HG02678 (cell line): ENCODE results near the gene CFAP161.

Experiments
- ATAC-seq: cut with Tn5 transposase; IDR thresholded peaks from one replicate; pipeline ENCODE4 v1.9.1; 2021; ENCODE audit warnings: mild to moderate bottlenecking, moderate library complexity; ENCODE audit not compliant: unreplicated experiment

Gene CFAP161

DNA sequence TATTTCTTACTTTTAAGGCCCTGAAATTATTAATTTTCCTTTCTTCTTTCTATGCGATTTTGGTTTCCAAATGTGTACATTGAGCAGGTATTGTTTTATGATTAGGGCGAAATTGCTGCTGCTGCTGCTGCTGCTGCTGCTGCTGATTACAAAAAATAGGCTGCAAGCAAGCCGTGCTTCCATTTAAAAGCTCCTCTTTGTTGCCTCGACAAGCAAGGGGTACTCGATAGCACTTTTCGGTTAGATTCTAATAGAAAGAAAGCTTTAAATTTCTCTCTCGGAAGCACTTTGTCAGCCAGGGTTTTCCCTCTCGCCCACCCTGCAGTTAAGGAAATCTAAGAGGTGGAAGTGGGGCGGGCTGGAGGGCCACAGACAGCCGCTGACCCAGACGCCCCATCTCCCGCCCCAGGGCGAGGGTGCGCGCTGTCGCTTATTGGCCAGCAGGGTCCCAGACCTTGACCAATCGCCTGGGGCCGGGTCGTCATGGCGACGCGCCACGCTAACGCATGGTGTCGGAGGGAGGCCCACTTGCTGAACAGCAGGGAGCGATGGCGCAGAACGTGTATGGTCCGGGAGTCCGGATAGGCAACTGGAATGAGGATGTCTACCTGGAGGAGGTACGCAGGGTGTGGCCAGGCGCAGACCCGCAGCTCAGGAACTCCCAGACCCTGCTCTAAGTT lies at the start of gene CFAP161:
CFAP161 (plus strand) TSS at position 489 of the 680 bp plus-strand sequence; CDS start at position 549, 60 bp downstream.
- no peak for ATAC-seq

GRCh38 chr15:81084716-81085115 lies 49.4 kb upstream of the CFAP161 start:
- ATAC-seq, result no peak

- ATAC-seq, result no peak
Observed at GRCh38 chr15:81085213-81085612, 48.9 kb upstream of the CFAP161 start.

DNA sequence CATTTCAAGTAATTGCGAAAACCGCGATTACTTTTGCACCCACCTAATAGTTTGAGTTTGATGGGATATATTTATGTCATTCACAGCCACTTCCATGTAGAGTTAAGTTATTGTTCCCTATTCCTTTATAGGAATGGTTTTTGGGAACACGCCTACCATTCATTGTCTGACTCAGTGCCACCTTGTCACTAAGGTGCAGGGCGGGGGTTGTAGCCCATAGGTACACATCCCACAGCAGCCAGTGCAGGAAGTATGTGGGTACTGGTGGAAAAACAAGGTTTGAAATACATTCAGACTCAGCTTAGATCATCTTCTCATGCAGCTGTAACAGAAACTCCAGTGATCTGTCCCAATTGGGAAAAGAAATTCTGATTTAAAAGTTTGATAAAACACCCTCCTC lies 48.2 kb upstream of the CFAP161 start:
- no peak for ATAC-seq

GRCh38 chr15:81087066-81087465 lies 47.0 kb upstream of the CFAP161 start:
- no peak for ATAC-seq

DNA sequence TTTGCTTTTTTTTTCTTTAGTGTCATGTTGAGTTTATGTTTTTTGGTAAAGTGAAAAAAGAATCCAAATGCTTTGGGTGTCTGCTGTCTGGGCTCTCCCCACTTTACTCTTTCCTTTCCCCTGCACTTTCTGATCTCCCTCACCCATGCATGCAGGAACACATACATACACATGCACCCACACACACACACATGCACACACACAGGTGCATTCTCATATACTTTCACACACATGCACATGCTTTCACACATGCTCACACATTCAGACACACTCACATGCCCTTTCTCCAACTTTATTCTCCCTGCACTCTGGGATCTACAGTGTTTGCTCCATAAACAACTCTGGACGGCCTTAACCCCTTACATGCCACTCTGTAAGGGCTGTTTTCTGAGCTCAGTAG lies 46.4 kb upstream of the CFAP161 start:
- ATAC-seq, result no peak

DNA sequence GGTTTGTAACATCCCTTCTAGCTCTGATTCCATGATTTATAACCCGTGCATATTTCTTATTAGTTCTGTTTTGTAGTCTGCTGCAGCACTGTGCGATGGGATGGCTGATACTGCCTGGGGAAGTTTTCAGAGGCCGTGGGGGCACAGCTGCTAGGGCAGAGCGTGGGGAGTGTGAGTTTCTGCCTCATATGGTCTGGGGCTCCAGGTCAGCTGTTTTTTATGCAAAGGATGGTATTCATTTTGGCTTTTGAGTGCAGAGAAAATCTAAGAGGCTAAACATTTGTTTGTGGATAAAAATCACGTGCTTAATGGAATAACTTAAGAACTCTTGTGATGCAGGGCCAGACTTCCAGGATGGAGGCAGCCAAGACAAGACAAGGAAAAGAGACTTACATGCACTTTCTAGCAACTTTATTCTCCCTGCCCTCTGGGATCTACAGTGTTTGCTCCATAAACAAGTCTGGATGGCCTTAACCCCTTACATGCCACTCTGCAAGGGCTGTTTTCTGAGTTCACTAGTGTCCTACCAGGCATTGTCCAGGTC lies 45.5 kb upstream of the CFAP161 start:
- no peak for ATAC-seq

GRCh38 chr15:81091889-81092558 lies 42.0 kb upstream of the CFAP161 start:
- ATAC-seq, result no peak

GRCh38 chr15:81092559-81092902 lies 41.5 kb upstream of the CFAP161 start:
- no peak for ATAC-seq

- no peak for ATAC-seq
Observed at GRCh38 chr15:81093961-81094360, 40.1 kb upstream of the CFAP161 start.

DNA sequence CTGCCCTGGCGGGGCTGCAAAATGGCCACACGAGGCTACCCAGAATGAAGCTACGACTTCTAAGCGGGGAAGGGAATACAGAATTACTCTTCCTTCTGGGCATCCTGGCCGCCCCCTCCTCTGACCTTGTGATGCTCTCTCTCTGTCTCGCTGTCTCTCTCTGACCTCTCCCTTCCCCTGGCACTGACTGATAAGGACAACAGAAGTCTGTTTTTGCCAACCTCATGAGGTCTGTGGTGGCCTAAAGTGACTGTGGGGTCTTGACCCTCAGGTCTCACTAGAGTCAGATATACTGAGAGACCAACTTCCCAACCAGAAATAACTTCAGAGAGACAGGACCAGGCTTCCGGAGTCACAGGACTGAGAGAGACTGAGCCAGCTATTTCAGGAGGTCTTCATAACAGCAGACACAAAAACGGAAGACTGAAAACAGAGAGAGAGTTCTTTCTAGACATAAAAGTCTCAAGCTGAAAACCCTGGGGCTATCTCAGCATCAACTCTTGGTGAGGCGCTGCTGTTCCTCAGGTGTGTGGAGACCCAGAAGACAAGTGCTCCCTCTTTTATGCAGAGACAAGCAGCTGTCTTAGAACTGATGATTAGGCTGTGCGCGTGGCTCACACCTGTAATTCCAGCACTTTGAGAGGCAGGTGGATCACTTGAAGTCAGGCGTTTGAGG lies 38.2 kb upstream of the CFAP161 start:
- ATAC-seq, result no peak

- ATAC-seq, result no peak
Observed at GRCh38 chr15:81096398-81096797, 37.7 kb upstream of the CFAP161 start.

DNA sequence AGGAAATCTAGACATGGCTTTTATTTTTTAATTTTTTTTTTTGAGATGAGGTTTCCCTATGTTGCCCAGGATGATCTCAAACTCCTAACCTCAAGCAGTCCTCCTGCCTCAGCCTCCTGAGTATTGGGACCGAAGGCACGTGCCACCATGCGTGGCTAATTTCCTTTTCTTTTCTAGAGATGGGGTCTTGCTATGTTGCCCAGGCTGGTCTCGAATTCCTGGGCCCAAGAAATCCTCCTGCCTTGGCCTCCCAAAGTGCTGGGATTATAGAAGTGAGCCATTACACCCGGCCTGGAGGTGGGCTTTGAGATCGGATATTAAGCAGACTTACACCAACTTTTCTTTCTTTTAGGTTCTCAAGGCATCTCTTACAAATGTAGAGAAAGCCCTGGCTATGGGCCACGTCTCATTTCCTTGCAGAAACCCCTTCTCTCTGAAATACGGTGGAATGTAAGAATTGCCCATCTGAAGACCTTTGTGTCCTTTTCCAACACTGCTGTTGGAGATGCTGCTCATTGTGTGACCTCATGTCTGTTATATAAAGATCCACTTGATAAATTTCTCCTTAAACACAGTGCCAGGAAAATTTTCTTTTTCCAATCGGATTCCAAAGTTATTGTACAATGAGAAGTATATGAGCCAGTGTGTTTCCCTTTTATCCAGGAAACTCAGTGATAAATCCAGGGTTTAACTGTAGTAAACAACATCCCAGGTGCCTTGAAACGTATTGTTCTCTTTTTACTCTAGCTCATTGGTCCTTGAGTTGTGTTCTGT lies 36.8 kb upstream of the CFAP161 start:
- no peak for ATAC-seq

GRCh38 chr15:81097890-81098280 lies 36.2 kb upstream of the CFAP161 start:
- ATAC-seq, result no peak

DNA sequence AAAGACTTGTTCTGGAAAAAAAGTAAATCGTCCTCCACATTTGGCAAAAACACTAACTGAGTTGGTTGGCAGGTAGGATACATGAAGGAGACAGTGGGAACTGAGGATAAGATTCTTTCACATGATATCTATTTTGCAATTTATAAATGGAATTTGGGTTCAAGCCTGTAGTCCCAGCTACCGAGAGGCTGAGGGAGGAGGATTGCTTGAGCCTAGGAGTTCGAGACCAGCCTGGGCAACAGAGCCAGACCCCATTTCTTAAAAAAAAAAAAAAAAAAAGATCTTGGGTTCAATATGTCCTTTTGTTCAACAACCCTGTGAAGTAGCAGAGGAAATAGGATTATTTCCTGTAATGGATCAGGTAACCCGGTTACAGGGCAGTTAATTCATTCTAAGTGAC lies 35.7 kb upstream of the CFAP161 start:
- ATAC-seq, result no peak

DNA sequence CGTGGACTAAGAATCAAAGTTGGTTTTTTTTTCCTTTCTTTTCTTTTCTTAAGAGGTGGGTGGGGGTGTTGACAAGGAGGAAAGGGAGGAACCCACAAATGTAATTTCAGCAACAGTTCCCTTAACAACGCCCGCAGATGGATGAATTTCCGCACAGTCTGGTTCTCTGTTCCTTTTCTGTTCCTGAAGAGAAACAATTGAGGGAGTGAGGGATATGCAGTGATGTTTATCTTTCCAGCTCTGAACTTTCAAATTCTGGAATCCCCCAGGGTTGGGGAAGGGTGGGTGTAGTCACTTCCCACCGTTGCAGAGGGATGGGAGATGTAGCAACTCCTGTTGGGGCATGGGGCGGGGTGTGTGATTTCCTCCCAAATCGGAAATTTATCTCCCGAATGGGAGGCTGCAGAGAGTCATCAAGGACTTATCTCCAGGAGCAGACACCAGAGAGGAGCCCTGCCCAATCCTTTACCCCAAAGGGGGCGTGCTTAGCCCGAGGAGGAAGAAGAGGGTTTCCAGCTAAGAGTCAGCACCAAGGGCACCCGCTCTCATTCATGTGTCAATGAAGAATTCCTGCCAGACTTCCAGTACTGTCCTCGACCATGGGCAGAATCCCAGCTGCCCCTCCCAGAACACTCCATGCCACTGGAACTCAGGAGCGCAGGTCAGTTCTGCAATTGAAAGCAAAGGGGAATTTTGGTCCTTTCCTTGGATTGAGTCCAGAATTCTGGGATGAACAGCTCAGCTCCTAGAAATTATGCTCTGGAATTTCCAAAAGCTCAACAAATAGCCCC lies 35.0 kb upstream of the CFAP161 start:
- ATAC-seq, result no peak

DNA sequence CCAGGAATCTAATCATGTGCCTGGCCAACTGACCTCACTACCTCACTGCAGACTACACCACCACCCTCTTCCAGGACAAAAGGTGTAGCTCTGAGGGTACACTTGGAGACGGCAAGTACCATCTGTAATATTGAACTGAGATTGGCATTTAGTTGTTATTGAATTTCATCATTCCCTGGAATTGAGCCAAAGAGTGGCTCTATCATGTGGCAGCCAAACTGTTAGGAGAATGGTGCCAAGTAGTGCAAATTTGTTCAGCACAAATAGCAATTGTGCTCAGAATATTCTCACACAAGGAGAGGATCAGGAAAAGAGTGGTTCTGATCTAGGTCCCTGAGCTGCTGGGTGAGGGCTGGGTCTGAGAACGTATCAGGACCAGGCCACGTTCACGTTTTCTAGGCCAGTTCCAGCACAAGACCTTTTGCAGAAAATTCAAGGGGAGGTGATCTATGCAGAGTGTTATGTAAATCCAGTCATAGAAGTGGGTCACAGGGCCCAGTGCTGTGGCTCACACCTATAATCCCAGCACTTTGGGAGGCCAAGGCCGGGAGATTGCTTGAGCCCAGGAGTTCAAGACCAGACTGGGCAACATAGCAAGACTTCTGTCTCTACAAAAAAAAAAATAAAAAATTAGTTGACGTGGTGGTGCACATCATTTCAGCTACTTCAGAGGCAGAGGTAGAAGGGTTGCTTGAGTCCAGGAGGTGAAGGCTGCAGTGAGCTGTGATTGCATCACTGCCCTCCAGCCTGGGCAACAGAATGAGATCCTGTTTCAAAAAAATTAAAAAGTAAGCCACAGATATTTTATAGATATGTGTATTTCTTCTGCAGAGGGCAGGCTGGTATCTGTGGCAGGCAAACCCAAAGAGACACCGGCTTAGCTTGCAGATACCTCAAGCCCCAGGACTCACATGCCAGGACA lies 31.9 kb upstream of the CFAP161 start:
- ATAC-seq, result no peak

- ATAC-seq, result no peak
Observed at GRCh38 chr15:81103857-81104256, 30.2 kb upstream of the CFAP161 start.

DNA sequence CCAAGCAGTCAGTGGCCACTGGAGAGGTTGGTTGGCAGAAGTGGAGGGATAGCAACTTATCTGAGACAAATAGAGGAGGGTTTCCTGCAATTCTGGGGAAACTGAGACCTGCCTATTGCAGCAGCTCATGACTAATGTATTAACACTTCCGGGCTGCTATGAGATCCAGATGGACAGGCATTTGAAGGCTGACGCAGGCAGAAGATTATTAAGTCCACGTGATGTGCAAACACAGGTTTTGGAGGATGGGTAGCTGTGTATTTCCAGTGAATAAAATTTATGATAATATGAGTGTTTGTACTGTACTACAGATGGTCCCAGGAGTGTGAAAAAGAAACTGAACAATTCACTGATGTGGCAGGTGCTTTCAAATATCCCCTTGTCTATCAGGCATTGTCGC lies 28.5 kb upstream of the CFAP161 start:
- no peak for ATAC-seq
